SU-DHL-6 (cell line): ENCODE results near the gene BMP6.

ENCODE experiments used
- H2AFZ ChIP-seq: fragments of 200-600 bp; sonication (generic); 2 replicates; pipeline ENCODE4 v1.6.1; 2014; ENCODE audit warnings: low read depth, mild to moderate bottlenecking, moderate library complexity, mixed read lengths, antibody characterized with exemption, low read length; ENCODE audit not compliant: severe bottlenecking
- H3F3A ChIP-seq: fragments of 200-600 bp; shearing (Covaris generic); 2 replicates; pipeline ENCODE4 v1.6.0; 2016; ENCODE audit warnings: antibody characterized with exemption, mild to moderate bottlenecking; ENCODE audit not compliant: insufficient read depth
- H3K27ac ChIP-seq: fragments of 200-600 bp; sonication (generic); 2 replicates; pipeline ENCODE4 v1.5.1; 2016; ENCODE audit warnings: low read depth, mild to moderate bottlenecking, low read length, moderate library complexity, mixed read lengths
- H3K27me3 ChIP-seq: fragments of 200-600 bp; sonication (generic), shearing (Covaris generic); 2 replicates; pipeline ENCODE4 v1.6.0; 2014; ENCODE audit warnings: mild to moderate bottlenecking, low read length
- H3K36me3 ChIP-seq: fragments of 200-600 bp; sonication (generic); 2 replicates; pipeline ENCODE4 v1.6.1; 2014; ENCODE audit warnings: mild to moderate bottlenecking, low read length, mixed read lengths
- H3K4me2 ChIP-seq: fragments of 300-600, 200-600 bp; shearing (Covaris generic), sonication (generic); 2 replicates; pipeline ENCODE4 v1.6.0; 2014; ENCODE audit warnings: low read length, low read depth, mild to moderate bottlenecking; ENCODE audit not compliant: poor library complexity, severe bottlenecking
- H3K4me3 ChIP-seq: fragments of 200-600 bp; sonication (generic); 2 replicates; pipeline ENCODE4 v1.5.1; 2014; ENCODE audit warnings: antibody characterized with exemption, low read length, mild to moderate bottlenecking, mixed read lengths; ENCODE audit not compliant: insufficient read depth, poor library complexity, severe bottlenecking
- H3K79me2 ChIP-seq: fragments of 200-600 bp; sonication (generic); 2 replicates; pipeline ENCODE4 v1.6.1; 2014; ENCODE audit warnings: mild to moderate bottlenecking, low read length, moderate library complexity; ENCODE audit not compliant: insufficient read depth
- H3K9ac ChIP-seq: fragments of 200-600 bp; sonication (generic); 2 replicates; pipeline ENCODE4 v1.7.0; 2014; ENCODE audit warnings: mild to moderate bottlenecking, low read length
- H3K9me2 ChIP-seq: fragments of 200-600 bp; sonication (generic); replicated peaks from 2 replicates; pipeline ENCODE4 v1.6.1; 2014; ENCODE audit warnings: low read length; ENCODE audit not compliant: insufficient read depth
- H3K9me3 ChIP-seq: fragments of 200-600 bp; sonication (generic); 2 replicates; pipeline ENCODE4 v1.6.1; 2014; ENCODE audit warnings: low read length, mixed read lengths; ENCODE audit not compliant: insufficient read depth
- H4K20me1 ChIP-seq: fragments of 200-600 bp; sonication (generic); 2 replicates; pipeline ENCODE4 v1.6.1; 2014; ENCODE audit warnings: low read depth, mild to moderate bottlenecking, antibody characterized with exemption, low read length, moderate library complexity, mixed read lengths
- CTCF ChIP-seq: fragments of 200-600 bp; sonication (generic); IDR thresholded peaks from one replicate; pipeline ENCODE4 v1.5.1; 2017; ENCODE audit warnings: antibody characterized with exemption, mild to moderate bottlenecking, low read length, moderate library complexity; ENCODE audit not compliant: insufficient read depth, poor library complexity, severe bottlenecking
- EZH2phosphoT487 ChIP-seq: fragments of 200-600 bp; sonication (generic), shearing (Covaris generic); conservative IDR thresholded peaks from 2 replicates; pipeline ENCODE4 v1.6.1; 2018; ENCODE audit warnings: mild to moderate bottlenecking, antibody characterized with exemption, low read length, moderate library complexity, mixed read lengths

BMP6 gene

DNA sequence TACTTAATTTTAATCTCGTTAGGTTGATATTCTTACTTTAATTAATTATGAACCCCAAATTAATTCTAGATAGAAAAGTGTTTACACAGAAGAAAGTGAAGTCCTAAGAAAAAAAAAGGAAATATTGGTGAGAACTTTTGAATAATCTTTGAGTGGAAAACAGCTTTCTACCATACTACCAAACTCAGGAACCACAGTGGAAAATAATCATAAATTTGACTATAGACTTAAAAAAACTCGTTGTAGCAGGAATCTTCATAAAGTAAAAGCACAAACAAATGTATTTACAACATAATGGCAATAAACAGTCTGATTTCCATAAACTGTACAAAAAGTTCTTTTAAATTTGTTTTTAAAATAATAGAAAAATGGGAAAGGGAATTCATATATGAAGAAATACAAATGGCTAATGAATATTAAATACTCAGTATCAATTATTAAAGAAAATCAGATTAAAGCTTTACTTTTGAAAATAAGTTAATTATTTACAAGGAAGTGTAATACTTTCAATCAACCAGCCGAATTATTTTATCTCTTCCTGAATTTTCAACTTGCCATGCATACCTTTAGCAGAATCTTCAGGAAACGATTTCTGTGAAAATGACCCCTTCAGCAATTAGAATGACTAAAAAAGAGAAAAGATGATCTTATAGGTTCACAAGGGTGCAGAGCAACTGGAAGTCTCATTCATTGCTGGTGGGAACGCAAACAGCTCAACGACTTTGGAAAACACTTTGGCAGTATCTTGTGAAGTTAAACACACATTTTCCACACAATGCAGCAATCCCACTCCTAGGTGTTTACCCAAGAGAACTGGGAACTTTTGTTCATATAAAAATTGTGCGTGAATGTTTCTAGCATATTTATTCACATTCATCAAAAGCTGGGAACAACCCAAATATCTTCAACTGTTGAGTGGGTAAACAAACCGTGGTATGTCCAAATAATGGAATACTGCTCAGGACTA lies 38.5 kb upstream of the BMP6 start:
- H3K27me3 ChIP-seq, result no peaks in the 10 kb centered on the region; the same call in 1 of the 2 replicates
- no peak overlapping the region for H3K4me3 ChIP-seq
- no peak overlapping the region for H3K4me2 ChIP-seq
- H3K27ac ChIP-seq, result no peak overlapping the region
- H4K20me1 ChIP-seq, result no peaks in the 10 kb centered on the region
- H2AFZ ChIP-seq, result no peak overlapping the region
- H3K79me2 ChIP-seq, result no peaks in the 10 kb centered on the region
- no peaks in the 10 kb centered on the region for H3F3A ChIP-seq
- H3K9me2 ChIP-seq, result no peaks in the 10 kb centered on the region
- H3K9me3 ChIP-seq, result no peaks in the 10 kb centered on the region
- TF ChIP-seq CTCF (no peak), EZH2phosphoT487 (no peak)
- no peaks in the 10 kb centered on the region for H3K36me3 ChIP-seq
- no peak overlapping the region for H3K9ac ChIP-seq

DNA sequence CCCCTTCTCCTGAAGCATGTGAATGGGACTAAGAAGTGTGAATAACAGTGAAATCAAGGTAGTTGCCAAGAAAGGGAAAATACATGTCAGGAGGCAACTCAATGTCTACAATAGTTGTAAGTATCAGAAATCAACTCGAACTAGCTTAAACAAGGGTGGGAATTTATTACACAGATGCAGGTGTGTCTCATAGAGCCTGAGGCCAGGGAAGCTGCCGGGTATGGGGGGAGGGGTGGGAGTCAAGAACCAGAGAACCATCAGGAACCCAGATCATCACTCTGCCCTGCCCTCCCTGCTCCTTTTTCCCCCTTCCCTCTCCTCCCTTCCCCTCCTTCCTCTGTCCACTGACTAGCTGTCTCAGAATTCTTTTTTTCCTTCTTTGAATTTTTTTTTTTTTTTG lies 34.9 kb upstream of the BMP6 start:
- Histone ChIP-seq H3K27ac (no peak overlapping the region), H3K79me2 (no peaks in the 10 kb centered on the region), H2AFZ (no peak overlapping the region), H3F3A (no peaks in the 10 kb centered on the region), H3K27me3 (no peaks in the 10 kb centered on the region; the same call in 1 of the 2 replicates), H3K9ac (no peak overlapping the region), H3K4me3 (no peak overlapping the region), H4K20me1 (no peaks in the 10 kb centered on the region), H3K36me3 (no peaks in the 10 kb centered on the region), H3K9me2 (no peaks in the 10 kb centered on the region), H3K9me3 (no peaks in the 10 kb centered on the region), H3K4me2 (no peak overlapping the region)
- TF ChIP-seq EZH2phosphoT487, result no peak
- TF ChIP-seq CTCF, result no peak

DNA sequence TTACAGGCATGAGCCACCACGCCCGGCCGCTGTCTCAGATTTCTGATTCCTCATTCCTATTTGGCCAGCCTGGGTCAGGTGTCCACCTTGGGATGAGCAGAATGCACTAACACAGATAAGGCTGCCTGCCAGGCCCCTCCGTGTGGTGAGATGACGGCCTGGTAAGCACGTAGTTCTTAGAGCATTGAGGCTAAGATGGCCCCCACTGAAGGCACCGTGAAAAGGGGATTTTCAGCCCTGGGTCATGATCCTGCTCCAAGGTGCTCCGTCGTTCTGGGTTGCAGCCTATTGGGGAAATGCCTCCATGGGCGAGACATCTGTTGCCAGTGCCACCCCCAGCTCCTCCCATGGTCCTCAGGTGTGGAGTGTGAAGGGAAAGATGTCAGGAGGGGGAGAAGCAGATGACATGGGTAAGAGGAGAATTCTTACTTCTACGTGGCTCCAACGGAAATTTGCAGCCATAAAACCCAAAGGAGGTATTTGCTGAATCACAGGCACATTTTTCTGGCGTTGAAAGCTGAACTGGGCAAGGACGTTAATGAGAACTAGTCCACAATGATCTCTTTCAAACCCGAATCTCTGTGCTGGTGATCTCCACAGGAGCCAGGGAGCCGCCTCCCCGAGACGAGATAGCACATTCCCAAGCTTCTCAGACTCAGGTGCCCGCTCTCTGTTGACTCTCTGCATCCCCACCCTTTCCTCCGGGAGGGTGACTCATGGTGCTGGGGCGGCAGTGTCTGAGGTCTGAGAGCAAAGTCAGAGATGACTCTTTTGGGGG lies 34.0 kb upstream of the BMP6 start:
- H3K9ac ChIP-seq, result no peak overlapping the region
- no peaks in the 10 kb centered on the region for H3K9me3 ChIP-seq
- H3K27ac ChIP-seq, result no peak overlapping the region
- H3K9me2 ChIP-seq, result no peaks in the 10 kb centered on the region
- no peaks in the 10 kb centered on the region for H4K20me1 ChIP-seq
- H3K4me3 ChIP-seq, result no peak overlapping the region
- H3K27me3 ChIP-seq, result no peaks in the 10 kb centered on the region
- H3K4me2 ChIP-seq, result no peak overlapping the region
- TF ChIP-seq EZH2phosphoT487 (no peak), CTCF (no peak)
- no peak overlapping the region for H2AFZ ChIP-seq
- no peaks in the 10 kb centered on the region for H3F3A ChIP-seq
- no peaks in the 10 kb centered on the region for H3K36me3 ChIP-seq
- no peaks in the 10 kb centered on the region for H3K79me2 ChIP-seq
